H4 (cell line): ENCODE results near the gene GOLGA8R. TPM values are rescaled to one million over a fixed set of nuclear protein-coding genes. Genes with fewer than 3 reads are reported as not detected.

Experiments
- total RNA-seq: library from RNA; depleted of rRNA; stranded (reverse); fragments of >200 nt; shearing (Covaris generic); gene quantifications from 2 replicates; pipeline ENCODE4 v1.2.3, GENCODE V29; 2014; rRNA removed

The GOLGA8R gene
- total RNA-seq, 1 experiment from 2014 or later: 0.23 TPM

Other genes with a start within 250 kb of the GOLGA8R start
- 0.90 and 1.2 TPM in 2 replicates for gene CHRFAM7A, start 20.7 kb downstream of the GOLGA8R start, total RNA-seq
- 0.58 TPM in 1 of 2 replicates, not detected in the other for gene GOLGA8Q, start 137.8 kb upstream of the GOLGA8R start, total RNA-seq
- gene GOLGA8H, start 189.8 kb upstream of the GOLGA8R start, total RNA-seq: 0.46 TPM in 1 of 2 replicates, not detected in the other